Ureter (tissue), 1 donor: ENCODE measurements around the gene UBAC2. TPM values are rescaled to one million over a fixed set of nuclear protein-coding genes. Genes with fewer than 3 reads are reported as not detected.

Experiments
- DNase-seq: peaks from one replicate; pipeline ENCODE4 v3.0.0-alpha.2; 2020; ENCODE audit warnings: low spot score
- total RNA-seq: library from RNA; stranded (reverse); gene quantifications from one replicate; pipeline ENCODE4 v1.2.4, GENCODE V29; 2023
- donor health status: DM: yes; HTN: yes; CAD: no.

Gene UBAC2
- total RNA-seq, 1 donor from 2014 or later, result 55.9 TPM

DNA sequence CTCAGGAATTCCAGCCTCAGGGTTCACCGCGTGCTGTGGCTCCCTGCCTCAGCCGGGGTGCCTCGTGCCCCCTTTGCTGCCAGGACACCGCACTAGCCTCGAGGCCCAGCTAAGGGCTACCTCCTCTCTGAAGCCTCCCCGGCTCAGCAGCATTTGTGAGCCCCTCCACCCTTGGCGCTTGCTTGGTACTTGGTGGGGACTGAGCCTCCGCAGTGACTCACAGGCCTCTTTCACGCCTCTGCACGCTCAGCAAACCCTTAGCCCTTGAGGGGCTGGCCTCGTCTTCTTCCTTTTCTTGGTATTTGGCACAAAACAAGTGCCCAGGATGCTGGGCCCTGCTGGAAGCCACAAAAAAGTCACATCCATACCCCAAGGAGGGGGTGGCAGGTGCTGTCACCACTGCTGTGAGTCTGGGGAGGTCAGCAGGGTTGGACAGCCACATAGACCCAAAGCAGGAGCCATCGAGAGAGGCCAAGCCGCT, 215.2 kb downstream of the UBAC2 start:
- no peak for DNase-seq

DNA sequence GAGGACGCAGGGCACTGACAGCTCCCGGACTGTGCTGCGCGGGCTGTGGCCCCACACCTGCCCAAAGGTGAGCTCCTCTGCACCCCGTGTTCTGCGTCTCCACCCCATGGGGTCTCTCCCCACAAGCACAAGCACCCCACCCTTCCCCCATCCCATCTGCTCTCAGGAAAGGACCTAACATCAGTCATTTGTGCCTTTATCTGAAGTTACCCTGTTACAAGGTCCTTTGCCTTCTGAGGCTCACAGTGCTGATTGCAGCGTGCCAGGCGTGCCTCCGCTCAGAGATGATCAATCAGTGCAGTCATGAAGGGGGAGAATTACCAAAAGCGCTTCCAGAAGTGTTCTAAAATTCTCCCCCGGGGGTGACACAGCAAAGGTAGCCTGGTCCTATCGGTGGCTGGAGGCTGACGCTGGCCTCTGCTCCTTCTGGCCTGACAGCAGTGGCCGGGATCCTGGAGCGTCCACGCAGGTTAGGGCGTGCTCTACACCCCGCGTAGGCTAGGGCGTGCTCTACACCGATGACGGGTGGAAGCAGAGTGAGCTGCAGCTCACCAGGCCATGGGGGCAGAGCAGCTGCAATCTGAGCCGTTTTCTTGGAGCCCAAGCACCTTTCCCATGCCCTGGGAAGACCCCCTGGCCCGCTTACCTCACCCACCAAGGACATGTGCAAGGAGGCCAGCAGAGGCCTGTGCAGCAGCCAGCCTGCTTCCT, 215.9 kb downstream of the UBAC2 start:
- no peak for DNase-seq

- DNase-seq, result no peak
Observed at GRCh38 chr13:99417201-99418102, 216.8 kb downstream of the UBAC2 start.

- DNase-seq, result no peak
Observed at GRCh38 chr13:99418103-99418842, 217.6 kb downstream of the UBAC2 start.

DNA sequence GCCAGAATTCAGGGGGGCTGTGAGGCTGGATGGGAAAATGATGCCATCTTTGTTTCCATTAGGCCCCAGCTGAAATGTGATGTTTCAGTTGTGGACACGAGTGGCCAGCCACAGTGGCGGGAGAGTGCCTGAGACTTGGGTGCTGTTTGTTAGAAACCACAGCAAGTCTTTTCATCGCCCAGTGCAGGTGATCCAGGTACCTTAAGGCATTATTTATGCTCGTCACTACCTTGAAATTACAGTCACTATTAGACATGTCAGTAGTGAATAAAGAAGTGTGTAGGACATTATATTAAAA, 218.1 kb downstream of the UBAC2 start:
- DNase-seq, result no peak

DNA sequence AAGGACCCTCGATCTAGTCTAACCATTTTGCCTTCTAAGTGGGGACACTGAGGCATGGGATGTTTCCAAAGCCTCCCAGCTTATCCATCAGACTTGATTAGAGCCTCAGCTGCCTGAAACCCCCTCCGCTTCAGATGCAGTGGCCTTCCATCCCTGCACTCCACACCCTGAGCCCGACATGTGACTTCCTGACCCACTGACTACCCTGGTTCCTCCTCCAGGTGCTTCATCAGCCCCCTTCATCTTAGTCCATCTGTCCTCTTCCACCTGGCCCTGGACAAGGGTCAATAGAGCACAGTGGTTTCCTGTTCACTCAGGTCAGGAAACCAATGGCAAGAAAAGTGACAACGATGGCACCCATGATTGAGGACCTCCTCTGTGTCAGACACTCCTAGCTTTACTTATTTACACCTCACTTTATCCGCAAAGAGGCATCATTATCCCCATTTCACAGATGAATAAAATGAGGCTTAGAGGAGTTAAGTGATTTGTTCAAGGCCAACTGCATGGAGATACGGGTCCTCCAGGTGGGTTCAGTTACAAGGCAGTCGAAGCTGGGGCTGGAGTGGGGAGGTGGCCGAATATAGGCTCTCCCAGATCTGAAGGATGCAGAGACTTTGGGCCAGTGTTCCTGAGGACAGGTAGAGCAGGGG, 219.1 kb downstream of the UBAC2 start:
- no peak for DNase-seq

DNA sequence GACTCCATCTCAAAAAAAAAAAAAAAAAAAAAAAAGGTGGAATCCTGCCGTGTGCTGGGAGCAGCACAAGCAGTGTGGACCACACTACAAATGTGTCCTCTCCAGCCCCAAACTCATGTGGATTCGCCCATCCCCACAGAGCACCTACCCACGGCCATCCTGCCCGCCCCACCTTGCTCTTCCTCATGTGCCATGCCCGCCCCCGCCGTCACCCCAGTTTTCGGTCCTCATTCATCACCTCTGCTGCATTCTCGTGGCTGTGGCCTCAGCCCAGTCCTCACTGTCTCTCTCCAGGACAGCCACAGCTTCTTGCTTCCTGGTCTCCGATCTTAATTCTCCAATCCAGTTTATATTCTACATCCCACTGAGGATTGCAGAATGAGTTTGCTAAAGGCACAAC, 220.6 kb downstream of the UBAC2 start:
- DNase-seq, result no peak

GRCh38 chr13:99421758-99422585, 221.3 kb downstream of the UBAC2 start:
- DNase-seq, result peak; percentile 14

GRCh38 chr13:99422586-99423220, 222.0 kb downstream of the UBAC2 start:
- DNase-seq, result peak; percentile 29

GRCh38 chr13:99425485-99426341, 225.1 kb downstream of the UBAC2 start:
- DNase-seq, result no peak

- peak; percentile 25 for DNase-seq
Observed at GRCh38 chr13:99426426-99426825, 225.8 kb downstream of the UBAC2 start.

GRCh38 chr13:99429670-99430069, 229.0 kb downstream of the UBAC2 start:
- no peak for DNase-seq

DNA sequence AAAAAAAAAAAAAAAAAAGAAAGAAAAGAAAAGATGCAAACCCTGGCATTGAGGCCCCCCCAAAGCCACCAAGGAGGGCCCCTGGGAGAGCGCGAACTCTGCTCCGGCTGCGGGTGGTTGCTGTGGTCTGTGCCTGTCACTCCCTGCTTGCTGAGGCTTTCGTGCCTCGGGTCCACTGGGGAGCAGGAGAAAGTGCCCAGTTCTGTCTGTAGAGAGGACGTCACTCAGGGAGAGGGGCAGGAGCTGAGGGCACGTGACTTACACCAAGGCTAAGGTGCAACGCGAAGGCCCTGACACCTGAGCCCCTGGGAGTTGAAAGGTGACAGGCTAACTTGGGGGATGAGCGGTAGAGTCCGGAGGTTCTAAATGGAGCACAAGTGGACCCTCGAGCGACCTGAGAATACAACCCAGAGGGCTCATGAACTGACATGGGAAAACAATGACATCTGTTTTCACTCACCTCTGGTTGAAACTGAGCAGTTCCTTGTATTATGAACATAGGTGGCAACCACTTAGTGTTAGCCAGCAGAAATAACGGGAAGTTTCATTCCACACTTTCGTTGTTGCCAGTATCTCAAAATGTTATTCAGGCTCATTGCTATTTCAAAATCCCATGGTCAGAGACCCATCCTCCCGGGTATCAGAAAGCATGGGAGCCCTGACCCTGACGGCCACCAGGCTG, 231.4 kb downstream of the UBAC2 start:
- DNase-seq, result no peak

DNA sequence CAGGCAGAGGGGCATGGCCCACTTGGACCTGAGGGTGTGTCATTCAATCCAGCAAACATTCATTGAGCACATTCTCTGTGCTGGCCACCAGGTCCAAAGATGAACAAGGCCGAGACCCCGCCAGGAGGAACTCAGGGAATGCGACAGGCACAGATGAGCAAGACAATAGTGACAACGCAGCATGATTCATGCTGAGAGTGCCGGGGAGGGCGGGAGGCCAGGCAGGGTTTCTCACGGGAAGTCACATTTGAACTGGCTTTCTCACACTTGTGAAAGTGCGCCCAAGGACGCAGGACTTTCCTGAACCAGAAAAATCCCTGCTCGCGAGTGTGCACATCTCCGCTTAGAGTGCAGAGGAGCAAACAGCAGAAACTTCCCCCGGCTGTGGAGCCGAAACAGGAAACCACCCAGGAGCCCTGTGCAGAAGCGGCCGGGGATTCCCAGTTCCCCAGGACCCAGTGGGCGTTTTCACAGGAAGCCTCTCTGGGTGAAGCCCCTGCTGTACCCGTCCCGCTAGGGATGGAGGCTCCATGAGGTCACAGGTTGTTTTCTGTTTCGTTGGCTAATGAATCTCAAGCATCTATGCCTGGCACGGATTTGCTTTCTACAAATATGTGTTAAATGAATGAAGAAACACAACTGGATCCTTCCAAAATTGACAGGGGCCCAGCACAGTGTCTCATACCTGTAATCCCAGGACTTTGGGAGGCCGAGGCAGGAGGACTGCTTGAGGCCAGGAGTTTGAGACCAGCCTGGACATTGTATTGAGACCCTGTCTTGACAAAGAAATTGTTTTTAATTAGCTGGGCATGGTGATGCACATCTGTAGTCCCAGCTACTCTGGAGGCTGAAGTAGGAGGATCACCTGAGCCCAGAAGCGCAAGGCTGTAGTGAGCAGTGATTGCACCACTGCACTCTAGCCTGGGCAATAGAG, 232.2 kb downstream of the UBAC2 start:
- DNase-seq, result peak; percentile 69

- DNase-seq, result no peak
Observed at GRCh38 chr13:99433543-99434075, 233.0 kb downstream of the UBAC2 start.

DNA sequence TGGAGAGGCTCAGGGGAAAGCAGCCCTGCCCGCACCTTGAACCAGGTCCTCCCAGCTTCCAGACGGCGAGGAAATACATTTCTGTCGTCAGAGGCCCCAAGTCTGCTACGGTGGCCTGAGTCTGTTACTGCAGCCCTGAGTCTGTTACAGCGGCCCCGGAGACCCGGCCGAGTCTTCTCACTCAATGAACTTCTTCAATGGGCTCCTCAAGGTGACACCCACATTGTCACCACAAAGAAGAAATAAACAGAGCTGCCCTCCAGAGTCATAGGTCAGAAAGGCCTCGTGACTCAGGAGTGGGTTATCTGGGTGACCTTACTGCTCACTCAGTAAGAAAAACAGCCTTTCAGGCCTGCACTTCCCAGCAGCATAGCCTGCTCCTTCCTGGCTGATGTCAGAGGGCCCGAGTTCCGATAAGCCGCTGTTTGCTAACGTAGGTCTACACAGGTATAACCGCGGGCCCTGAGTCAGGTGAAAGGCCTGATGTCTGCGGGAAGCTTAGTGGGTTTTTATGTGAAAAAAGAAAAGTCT, 233.7 kb downstream of the UBAC2 start:
- no peak for DNase-seq

- no peak for DNase-seq
Observed at GRCh38 chr13:99435116-99435515, 234.5 kb downstream of the UBAC2 start.
